Measurements from ENCODE around the gene CACNA1E.
A peak's percentile ranks its signal among the peaks of the same experiment; 100 is the strongest.

Gene CACNA1E

DNA sequence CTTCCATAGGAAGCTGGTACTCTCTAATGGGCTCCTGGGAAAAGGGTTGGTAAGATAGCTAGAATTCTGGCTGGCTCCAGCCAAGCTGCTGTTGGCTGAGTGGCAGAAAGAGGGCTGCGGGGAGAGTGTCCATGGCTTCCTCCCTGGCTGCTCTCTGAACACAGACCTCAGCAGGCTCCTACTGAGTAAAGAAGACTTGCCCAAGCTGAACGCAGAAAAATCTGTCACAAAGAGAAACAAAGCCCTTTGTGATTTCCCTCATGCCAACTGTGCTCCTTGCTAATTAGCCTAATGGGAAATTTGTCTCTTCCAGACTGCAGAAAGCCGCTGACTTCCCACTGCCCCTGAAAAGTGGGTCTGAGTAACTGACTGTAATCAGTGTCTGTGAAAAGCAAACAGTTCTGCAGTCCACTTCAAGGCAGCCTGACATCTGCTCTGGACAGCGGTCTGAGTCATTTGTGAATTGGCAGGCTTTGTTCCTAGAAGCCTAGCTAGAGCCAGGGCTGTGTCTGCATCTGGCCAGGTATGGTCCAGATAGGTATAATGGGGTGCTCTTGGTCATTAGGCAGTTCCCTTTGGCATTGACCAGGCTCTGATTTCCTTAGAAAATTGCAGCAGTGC lies 295.4 kb downstream of the CACNA1E start:
- no peak for DNase-seq

DNA sequence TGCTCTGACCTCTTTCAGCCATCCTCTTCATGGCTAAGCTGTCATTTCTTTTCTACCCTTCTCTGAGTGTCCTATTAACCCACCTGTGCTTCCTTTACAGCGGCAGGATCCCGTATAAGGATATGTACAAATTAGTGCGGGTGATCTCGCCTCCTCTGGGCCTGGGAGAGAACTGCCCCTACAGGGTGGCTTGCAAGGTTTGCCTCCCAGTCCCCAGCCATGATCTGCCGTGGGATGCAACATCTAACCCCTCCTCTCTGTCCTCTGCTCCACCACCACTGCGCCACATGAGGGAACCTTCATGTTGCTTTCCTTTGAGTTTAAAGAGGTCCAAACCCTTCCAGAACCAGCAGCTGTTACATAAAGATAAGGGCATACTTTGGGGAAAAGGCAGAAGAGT lies 296.0 kb downstream of the CACNA1E start:
- no peak for DNase-seq

GRCh38 chr1:181783208-181783607 lies 299.9 kb downstream of the CACNA1E start:
- DNase-seq: no peak

DNA sequence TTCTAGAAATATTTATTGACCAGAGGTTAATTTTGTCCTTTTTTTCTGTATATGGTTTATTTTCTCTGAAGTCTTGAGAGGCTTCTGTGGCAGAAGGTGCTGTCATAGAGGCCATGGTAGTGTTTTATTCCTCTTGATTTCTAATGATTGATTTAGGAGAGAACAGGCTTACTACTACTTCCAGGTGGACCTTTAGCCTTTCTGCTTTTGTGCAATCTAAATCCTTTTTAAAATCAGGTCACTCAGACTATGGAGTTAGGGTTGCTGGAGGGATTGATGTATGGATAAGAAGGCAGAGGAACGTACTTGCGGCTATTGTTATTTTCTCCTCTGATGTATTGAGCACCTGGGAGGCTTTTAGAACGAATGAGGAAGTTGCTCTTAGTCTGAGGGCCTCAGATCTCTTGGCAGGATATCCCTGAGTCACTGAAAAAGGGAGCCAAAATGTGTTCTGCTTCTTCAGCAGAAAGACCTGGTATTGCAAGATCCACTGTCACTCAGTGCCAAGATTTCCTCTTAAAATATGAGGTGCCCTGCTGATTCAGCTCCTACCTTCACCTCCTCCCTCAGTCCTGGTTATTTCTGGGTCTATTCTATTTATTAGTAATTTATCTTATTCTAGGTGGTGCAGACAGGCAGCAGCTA lies 300.8 kb downstream of the CACNA1E start:
- DNase-seq: peak; percentile 19

GRCh38 chr1:181789395-181789794 lies 306.1 kb downstream of the CACNA1E start:
- DNase-seq: no peak

- DNase-seq: no peak
Measured at GRCh38 chr1:181791721-181792120, 308.4 kb downstream of the CACNA1E start.

- no peak for DNase-seq
Measured at GRCh38 chr1:181793831-181794230, 310.5 kb downstream of the CACNA1E start.

DNA sequence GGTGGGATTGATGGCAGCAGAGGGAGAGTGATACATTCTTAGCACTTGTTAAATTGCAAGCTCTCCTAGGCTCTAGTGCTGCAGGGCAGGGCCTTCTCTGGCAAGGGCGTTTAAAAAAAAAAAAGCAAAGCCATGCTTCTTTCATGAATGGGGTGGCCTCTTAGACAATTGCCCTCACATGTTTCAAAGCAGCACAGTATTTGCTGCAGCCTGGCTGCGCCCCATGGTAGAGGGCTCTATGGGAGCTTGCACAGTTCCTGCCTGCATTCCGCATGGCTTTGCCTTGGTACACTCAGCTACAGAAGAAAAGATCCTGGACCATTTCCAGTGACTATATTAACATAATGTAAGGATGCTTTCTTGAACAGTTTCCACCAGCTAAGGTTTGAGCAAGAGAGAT lies 311.0 kb downstream of the CACNA1E start:
- DNase-seq: no peak

DNA sequence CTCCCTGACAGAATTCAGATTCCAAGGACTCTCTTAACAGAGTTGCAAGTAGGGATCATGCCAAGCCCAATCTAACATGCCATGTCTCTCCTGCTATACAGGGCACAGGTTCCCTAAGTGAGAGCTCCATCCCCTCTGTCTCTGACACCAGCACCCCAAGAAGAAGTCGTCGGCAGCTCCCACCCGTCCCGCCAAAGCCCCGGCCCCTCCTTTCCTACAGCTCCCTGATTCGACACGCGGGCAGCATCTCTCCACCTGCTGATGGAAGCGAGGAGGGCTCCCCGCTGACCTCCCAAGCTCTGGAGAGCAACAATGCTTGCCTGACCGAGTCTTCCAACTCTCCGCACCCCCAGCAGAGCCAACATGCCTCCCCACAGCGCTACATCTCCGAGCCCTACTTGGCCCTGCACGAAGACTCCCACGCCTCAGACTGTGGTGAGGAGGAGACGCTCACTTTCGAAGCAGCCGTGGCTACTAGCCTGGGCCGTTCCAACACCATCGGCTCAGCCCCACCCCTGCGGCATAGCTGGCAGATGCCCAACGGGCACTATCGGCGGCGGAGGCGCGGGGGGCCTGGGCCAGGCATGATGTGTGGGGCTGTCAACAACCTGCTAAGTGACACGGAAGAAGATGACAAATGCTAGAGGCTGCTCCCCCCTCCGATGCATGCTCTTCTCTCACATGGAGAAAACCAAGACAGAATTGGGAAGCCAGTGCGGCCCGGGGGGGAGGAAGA lies 315.0 kb downstream of the CACNA1E start:
- DNase-seq: no peak

- DNase-seq: no peak
Measured at GRCh38 chr1:181801617-181802016, 318.3 kb downstream of the CACNA1E start.

- DNase-seq: no peak
Measured at GRCh38 chr1:181802466-181802865, 319.1 kb downstream of the CACNA1E start.

DNA sequence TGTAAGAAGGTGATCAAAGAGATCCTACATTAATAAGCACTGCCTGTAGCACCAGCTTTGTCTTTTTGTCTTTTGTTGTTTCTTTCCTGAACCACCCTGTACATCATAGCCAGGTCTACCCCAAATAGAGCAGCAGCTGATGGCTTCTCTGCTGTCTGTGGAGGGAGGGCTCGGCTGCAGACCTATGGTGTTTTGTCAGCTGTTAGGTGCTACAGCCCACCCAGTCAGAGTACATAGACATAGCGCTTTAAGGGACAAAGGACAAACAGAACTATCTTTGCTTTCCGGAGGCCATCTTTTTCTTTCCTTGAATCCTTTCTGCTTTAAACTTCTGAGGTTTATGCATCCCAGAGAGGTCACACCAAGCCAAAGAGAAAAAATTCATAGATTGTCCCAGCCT lies 320.1 kb downstream of the CACNA1E start:
- DNase-seq: no peak

GRCh38 chr1:181804989-181805388 lies 321.7 kb downstream of the CACNA1E start:
- no peak for DNase-seq

- no peak for DNase-seq
Measured at GRCh38 chr1:181806746-181807145, 323.4 kb downstream of the CACNA1E start.

- no peak for DNase-seq
Measured at GRCh38 chr1:181807251-181807650, 323.9 kb downstream of the CACNA1E start.

GRCh38 chr1:181809991-181810545 lies 326.8 kb downstream of the CACNA1E start:
- no peak for DNase-seq

DNA sequence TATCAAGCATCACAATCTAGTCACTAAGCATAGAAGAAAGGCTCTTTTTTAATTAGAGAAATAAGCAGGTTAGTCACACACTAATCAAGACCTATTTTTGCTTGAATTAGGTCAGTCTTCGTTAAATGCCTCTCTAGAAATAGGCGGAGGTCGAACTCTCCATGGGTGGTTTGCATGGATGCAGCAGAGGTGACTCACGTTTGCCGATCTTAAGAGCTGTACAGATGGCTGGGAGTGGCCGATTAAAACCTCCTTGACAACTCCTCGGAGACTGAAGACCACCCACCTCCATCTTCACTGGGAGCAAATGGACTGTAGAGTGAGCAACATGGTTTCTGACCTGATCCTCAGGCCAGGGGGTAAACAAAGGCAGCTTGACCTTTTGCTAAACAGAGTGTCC lies 328.9 kb downstream of the CACNA1E start:
- DNase-seq: no peak

DNA sequence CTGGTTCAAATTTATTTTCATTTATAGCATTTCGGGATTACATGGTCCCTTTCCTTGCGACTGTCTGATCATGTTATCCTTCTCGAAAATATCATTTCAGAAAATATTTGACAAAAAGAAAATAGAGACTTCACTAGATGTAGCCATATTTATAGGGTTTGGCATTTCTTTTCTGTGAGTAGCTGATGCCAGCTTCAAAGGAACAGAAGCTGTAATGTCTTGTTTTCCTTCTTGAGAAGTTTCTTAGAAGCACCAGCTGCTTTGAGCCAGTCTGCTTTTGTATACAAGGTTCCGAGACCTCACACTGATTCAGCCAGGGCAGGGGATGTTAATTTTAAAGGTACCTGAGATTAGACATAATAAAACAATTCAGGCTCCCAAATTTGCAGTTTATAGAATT lies 329.9 kb downstream of the CACNA1E start:
- DNase-seq: no peak

DNA sequence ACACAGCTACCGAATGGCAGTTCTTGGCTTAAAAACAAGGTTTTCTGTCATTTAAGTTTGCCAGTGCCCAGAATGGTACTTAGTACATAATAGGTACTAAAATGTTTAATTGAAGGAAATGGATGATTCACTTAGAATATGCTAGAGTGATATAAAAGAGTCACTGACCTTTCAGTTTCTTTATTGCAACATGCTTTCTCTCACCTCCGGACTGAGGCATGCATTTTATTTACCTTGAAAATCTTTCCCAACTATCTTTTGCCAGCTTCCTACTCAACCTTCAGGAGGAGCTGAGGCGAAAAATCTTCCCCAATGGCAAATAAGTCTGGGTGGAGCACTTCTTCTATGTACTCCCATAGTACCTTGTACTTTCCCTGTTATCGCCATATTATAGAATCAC lies 333.3 kb downstream of the CACNA1E start:
- no peak for DNase-seq

- no peak for DNase-seq
Measured at GRCh38 chr1:181817091-181817490, 333.8 kb downstream of the CACNA1E start.

GRCh38 chr1:181818459-181818858 lies 335.1 kb downstream of the CACNA1E start:
- DNase-seq: no peak

- DNase-seq: no peak
Measured at GRCh38 chr1:181818943-181819342, 335.6 kb downstream of the CACNA1E start.

GRCh38 chr1:181821701-181822100 lies 338.4 kb downstream of the CACNA1E start:
- DNase-seq: no peak

Data from GDM1 (cell line).